ENCODE data around the gene RBPJL. TPM values are rescaled to one million over a fixed set of nuclear protein-coding genes. Genes with fewer than 3 reads are reported as not detected.

RBPJL gene
- total RNA-seq, 1 experiment from 2014 or later: 0.85 TPM

DNA sequence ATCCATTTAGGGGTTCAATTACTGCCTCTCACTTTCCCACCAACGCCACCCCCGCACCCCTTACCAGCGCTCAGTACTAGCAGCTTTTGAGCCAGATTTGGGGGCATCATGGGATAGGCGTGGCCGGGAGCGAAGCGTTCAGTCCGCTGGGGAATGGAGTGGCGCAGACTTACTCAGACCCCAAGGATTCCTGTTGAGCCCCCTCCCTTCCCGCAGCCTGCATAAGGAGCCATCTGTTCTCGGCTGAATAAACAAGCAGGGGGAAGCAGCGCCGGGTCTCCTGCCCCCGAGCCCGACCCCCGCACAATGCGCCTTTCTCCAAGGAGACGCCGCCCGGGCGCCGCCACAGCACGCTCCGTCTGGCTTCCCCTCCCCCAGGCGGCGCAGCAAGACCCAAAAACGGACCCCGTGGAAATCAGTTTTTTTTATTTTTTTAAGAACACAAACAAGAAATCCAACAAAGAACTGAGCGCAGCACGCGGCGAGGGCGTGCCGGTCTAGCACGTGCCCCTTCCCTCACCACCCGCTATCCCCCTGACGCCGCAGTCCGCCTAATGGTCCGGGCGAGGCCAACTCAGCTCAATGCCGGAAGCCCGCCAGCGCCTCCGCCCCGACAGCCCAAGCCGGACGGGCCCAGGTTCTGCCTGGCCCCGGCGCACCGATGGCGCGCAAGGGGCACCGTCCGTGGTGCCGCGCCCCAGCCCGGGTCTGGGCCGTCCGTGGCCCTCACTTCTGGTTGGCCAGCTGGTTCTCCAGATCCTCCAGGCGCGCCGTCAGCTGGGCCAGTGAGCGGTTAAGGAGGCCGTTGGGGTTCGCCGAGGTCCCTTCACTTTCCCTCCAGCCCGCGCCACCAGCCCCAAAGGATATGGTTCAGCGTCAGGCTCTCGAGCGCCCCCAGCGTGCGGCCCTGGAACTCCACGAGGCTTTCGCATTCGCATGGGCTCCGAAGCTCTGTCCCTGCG is 13.3 kb upstream of the RBPJL start (continued):
- TF ChIP-seq, protein P1, sequence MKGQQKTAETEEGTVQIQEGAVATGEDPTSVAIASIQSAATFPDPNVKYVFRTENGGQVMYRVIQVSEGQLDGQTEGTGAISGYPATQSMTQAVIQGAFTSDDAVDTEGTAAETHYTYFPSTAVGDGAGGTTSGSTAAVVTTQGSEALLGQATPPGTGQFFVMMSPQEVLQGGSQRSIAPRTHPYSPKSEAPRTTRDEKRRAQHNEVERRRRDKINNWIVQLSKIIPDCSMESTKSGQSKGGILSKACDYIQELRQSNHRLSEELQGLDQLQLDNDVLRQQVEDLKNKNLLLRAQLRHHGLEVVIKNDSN (CRISPR knock-in tag; IDR thresholded peaks at IDR 0.05): peak; percentile 78
- TF ChIP-seq OVOL2 (CRISPR knock-in tag; IDR thresholded peaks at IDR 0.05; ENCODE audit: borderline replicate concordance) (no peak), RELA (CRISPR knock-in tag; IDR thresholded peaks at IDR 0.05; ENCODE audit: borderline replicate concordance) (peak; percentile 92), MXD4 (CRISPR knock-in tag; IDR thresholded peaks at IDR 0.05; ENCODE audit: borderline replicate concordance) (no peak), SP1 (CRISPR knock-in tag; conservative IDR thresholded peaks at IDR 0.05) (no peak; the same call in 1 of the 2 replicates), ZNF219 (CRISPR knock-in tag; IDR thresholded peaks at IDR 0.05; ENCODE audit: borderline replicate concordance) (0 out of 2 replicates have a peak, but pooled peaks have one; percentile 29), IRF2 (CRISPR knock-in tag; IDR thresholded peaks at IDR 0.05; ENCODE audit: borderline replicate concordance, low read depth) (no peak), FOXK1 (CRISPR knock-in tag; IDR thresholded peaks at IDR 0.05) (peak; percentile 68), JUN (CRISPR knock-in tag; IDR thresholded peaks at IDR 0.05) (peak; percentile 37; the same call in 1 of the 2 replicates), CBFB (CRISPR knock-in tag; IDR thresholded peaks at IDR 0.05; ENCODE audit: low read depth) (0 out of 2 replicates have a peak, but pooled peaks have one; percentile 3), SMAD4 (CRISPR knock-in tag; IDR thresholded peaks at IDR 0.05) (no peak), CREM (CRISPR knock-in tag; IDR thresholded peaks at IDR 0.05) (no peak), PRRX2 (CRISPR knock-in tag; IDR thresholded peaks at IDR 0.05) (0 out of 2 replicates have a peak, but pooled peaks have one; percentile 13)
- TF ChIP-seq, protein P2, sequence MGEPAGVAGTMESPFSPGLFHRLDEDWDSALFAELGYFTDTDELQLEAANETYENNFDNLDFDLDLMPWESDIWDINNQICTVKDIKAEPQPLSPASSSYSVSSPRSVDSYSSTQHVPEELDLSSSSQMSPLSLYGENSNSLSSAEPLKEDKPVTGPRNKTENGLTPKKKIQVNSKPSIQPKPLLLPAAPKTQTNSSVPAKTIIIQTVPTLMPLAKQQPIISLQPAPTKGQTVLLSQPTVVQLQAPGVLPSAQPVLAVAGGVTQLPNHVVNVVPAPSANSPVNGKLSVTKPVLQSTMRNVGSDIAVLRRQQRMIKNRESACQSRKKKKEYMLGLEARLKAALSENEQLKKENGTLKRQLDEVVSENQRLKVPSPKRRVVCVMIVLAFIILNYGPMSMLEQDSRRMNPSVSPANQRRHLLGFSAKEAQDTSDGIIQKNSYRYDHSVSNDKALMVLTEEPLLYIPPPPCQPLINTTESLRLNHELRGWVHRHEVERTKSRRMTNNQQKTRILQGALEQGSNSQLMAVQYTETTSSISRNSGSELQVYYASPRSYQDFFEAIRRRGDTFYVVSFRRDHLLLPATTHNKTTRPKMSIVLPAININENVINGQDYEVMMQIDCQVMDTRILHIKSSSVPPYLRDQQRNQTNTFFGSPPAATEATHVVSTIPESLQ (CRISPR knock-in tag; IDR thresholded peaks at IDR 0.05): no peak
- TF ChIP-seq, protein P3, sequence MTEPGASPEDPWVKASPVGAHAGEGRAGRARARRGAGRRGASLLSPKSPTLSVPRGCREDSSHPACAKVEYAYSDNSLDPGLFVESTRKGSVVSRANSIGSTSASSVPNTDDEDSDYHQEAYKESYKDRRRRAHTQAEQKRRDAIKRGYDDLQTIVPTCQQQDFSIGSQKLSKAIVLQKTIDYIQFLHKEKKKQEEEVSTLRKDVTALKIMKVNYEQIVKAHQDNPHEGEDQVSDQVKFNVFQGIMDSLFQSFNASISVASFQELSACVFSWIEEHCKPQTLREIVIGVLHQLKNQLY (CRISPR knock-in tag; IDR thresholded peaks at IDR 0.05): 0 out of 2 replicates have a peak, but pooled peaks have one; percentile 11
- TF ChIP-seq, protein P4, sequence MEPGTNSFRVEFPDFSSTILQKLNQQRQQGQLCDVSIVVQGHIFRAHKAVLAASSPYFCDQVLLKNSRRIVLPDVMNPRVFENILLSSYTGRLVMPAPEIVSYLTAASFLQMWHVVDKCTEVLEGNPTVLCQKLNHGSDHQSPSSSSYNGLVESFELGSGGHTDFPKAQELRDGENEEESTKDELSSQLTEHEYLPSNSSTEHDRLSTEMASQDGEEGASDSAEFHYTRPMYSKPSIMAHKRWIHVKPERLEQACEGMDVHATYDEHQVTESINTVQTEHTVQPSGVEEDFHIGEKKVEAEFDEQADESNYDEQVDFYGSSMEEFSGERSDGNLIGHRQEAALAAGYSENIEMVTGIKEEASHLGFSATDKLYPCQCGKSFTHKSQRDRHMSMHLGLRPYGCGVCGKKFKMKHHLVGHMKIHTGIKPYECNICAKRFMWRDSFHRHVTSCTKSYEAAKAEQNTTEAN (CRISPR knock-in tag; IDR thresholded peaks at IDR 0.05): peak; percentile 84
- TF ChIP-seq, protein P5, sequence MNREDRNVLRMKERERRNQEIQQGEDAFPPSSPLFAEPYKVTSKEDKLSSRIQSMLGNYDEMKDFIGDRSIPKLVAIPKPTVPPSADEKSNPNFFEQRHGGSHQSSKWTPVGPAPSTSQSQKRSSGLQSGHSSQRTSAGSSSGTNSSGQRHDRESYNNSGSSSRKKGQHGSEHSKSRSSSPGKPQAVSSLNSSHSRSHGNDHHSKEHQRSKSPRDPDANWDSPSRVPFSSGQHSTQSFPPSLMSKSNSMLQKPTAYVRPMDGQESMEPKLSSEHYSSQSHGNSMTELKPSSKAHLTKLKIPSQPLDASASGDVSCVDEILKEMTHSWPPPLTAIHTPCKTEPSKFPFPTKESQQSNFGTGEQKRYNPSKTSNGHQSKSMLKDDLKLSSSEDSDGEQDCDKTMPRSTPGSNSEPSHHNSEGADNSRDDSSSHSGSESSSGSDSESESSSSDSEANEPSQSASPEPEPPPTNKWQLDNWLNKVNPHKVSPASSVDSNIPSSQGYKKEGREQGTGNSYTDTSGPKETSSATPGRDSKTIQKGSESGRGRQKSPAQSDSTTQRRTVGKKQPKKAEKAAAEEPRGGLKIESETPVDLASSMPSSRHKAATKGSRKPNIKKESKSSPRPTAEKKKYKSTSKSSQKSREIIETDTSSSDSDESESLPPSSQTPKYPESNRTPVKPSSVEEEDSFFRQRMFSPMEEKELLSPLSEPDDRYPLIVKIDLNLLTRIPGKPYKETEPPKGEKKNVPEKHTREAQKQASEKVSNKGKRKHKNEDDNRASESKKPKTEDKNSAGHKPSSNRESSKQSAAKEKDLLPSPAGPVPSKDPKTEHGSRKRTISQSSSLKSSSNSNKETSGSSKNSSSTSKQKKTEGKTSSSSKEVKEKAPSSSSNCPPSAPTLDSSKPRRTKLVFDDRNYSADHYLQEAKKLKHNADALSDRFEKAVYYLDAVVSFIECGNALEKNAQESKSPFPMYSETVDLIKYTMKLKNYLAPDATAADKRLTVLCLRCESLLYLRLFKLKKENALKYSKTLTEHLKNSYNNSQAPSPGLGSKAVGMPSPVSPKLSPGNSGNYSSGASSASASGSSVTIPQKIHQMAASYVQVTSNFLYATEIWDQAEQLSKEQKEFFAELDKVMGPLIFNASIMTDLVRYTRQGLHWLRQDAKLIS (CRISPR knock-in tag; IDR thresholded peaks at IDR 0.05; ENCODE audit: borderline replicate concordance): no peak
- TF ChIP-seq, protein P6, sequence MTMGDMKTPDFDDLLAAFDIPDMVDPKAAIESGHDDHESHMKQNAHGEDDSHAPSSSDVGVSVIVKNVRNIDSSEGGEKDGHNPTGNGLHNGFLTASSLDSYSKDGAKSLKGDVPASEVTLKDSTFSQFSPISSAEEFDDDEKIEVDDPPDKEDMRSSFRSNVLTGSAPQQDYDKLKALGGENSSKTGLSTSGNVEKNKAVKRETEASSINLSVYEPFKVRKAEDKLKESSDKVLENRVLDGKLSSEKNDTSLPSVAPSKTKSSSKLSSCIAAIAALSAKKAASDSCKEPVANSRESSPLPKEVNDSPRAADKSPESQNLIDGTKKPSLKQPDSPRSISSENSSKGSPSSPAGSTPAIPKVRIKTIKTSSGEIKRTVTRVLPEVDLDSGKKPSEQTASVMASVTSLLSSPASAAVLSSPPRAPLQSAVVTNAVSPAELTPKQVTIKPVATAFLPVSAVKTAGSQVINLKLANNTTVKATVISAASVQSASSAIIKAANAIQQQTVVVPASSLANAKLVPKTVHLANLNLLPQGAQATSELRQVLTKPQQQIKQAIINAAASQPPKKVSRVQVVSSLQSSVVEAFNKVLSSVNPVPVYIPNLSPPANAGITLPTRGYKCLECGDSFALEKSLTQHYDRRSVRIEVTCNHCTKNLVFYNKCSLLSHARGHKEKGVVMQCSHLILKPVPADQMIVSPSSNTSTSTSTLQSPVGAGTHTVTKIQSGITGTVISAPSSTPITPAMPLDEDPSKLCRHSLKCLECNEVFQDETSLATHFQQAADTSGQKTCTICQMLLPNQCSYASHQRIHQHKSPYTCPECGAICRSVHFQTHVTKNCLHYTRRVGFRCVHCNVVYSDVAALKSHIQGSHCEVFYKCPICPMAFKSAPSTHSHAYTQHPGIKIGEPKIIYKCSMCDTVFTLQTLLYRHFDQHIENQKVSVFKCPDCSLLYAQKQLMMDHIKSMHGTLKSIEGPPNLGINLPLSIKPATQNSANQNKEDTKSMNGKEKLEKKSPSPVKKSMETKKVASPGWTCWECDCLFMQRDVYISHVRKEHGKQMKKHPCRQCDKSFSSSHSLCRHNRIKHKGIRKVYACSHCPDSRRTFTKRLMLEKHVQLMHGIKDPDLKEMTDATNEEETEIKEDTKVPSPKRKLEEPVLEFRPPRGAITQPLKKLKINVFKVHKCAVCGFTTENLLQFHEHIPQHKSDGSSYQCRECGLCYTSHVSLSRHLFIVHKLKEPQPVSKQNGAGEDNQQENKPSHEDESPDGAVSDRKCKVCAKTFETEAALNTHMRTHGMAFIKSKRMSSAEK (CRISPR knock-in tag; IDR thresholded peaks at IDR 0.05; ENCODE audit: borderline replicate concordance): no peak
- TF ChIP-seq, protein P7, sequence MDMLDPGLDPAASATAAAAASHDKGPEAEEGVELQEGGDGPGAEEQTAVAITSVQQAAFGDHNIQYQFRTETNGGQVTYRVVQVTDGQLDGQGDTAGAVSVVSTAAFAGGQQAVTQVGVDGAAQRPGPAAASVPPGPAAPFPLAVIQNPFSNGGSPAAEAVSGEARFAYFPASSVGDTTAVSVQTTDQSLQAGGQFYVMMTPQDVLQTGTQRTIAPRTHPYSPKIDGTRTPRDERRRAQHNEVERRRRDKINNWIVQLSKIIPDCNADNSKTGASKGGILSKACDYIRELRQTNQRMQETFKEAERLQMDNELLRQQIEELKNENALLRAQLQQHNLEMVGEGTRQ (CRISPR knock-in tag; IDR thresholded peaks at IDR 0.05): peak; percentile 54
- TF ChIP-seq, protein P8, sequence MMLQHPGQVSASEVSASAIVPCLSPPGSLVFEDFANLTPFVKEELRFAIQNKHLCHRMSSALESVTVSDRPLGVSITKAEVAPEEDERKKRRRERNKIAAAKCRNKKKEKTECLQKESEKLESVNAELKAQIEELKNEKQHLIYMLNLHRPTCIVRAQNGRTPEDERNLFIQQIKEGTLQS (CRISPR knock-in tag; conservative IDR thresholded peaks at IDR 0.05): no peak
- TF ChIP-seq, protein P9, sequence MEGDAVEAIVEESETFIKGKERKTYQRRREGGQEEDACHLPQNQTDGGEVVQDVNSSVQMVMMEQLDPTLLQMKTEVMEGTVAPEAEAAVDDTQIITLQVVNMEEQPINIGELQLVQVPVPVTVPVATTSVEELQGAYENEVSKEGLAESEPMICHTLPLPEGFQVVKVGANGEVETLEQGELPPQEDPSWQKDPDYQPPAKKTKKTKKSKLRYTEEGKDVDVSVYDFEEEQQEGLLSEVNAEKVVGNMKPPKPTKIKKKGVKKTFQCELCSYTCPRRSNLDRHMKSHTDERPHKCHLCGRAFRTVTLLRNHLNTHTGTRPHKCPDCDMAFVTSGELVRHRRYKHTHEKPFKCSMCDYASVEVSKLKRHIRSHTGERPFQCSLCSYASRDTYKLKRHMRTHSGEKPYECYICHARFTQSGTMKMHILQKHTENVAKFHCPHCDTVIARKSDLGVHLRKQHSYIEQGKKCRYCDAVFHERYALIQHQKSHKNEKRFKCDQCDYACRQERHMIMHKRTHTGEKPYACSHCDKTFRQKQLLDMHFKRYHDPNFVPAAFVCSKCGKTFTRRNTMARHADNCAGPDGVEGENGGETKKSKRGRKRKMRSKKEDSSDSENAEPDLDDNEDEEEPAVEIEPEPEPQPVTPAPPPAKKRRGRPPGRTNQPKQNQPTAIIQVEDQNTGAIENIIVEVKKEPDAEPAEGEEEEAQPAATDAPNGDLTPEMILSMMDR (IDR thresholded peaks at IDR 0.05): peak; percentile 95

Data from WTC11 (cell line).